PFSK-1 (cell line): ENCODE data around the gene LMLN.

Experiments used
- FOXP2 ChIP-seq: optimal IDR thresholded peaks from 2 replicates; pipeline ENCODE3; 2011; ENCODE audit warnings: borderline replicate concordance, control low read depth, inconsistent platforms; ENCODE audit not compliant: insufficient read depth; ENCODE audit errors: extremely low read length, extremely low read depth
- POLR2AphosphoS5 ChIP-seq: IDR thresholded peaks from 2 replicates; pipeline ENCODE4 v1.6.1; 2012; ENCODE audit warnings: low read depth, mild to moderate bottlenecking, control low read depth, low read length, moderate library complexity
- REST ChIP-seq, 2 experiments: IDR thresholded peaks; 2 replicates each; pipeline versions ENCODE4 v1.6.1 to v1.8.0; 2011 to 2012; ENCODE audit warnings: low read depth in 2 of 2, low read length in 2 of 2, control low read depth in 1 of 2, inconsistent platforms in 1 of 2, mild to moderate bottlenecking in 1 of 2, moderate library complexity in 1 of 2; ENCODE audit not compliant: insufficient read depth in 1 of 2
- SIN3A ChIP-seq: IDR thresholded peaks from 2 replicates; pipeline ENCODE4 v1.6.1; 2012; ENCODE audit warnings: mild to moderate bottlenecking, low read length, moderate library complexity, borderline replicate concordance; ENCODE audit not compliant: insufficient read depth
- TAF1 ChIP-seq: IDR thresholded peaks from 2 replicates; pipeline ENCODE4 v1.6.1; 2012; ENCODE audit warnings: low read length, control low read depth, borderline replicate concordance; ENCODE audit not compliant: insufficient read depth

Gene LMLN

DNA sequence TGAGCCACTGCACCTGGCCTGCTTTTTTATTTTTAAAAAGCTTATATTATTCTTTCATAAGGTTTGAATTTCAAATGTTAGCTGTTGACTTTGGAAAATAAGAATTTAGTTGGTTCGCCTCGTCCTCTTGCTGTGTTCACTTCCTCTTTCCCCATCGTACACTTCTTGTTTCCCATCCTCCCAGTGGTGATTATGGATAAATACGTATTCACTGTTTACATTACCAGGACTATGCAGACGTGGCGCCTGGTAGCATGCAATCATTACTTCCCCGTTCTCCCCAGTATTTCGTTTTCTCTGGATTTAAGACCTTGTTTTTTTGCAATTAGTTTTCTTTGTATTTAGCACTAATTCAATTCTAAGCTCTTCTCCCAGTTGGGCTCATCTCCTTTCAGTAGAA, 70.1 kb downstream of the LMLN start:
- TF ChIP-seq FOXP2 (no peak), TAF1 (no peak), SIN3A (no peak), POLR2AphosphoS5 (no peak), REST (IDR thresholded peaks at IDR 0.05; ENCODE audit: insufficient read depth in 1 of 2, low read depth in 2 of 2, low read length in 2 of 2) (no peak)

GRCh38 chr3:198030726-198031125, 70.7 kb downstream of the LMLN start:
- no peak for TF ChIP-seq POLR2AphosphoS5
- TF ChIP-seq SIN3A, result no peak
- TF ChIP-seq FOXP2, result no peak
- TF ChIP-seq TAF1, result no peak

GRCh38 chr3:198032039-198032936, 72.3 kb downstream of the LMLN start:
- TF ChIP-seq POLR2AphosphoS5 (no peak), FOXP2 (no peak), SIN3A (no peak), TAF1 (no peak), REST (IDR thresholded peaks at IDR 0.05; ENCODE audit: insufficient read depth in 1 of 2, low read depth in 2 of 2, low read length in 2 of 2) (no peak)

DNA sequence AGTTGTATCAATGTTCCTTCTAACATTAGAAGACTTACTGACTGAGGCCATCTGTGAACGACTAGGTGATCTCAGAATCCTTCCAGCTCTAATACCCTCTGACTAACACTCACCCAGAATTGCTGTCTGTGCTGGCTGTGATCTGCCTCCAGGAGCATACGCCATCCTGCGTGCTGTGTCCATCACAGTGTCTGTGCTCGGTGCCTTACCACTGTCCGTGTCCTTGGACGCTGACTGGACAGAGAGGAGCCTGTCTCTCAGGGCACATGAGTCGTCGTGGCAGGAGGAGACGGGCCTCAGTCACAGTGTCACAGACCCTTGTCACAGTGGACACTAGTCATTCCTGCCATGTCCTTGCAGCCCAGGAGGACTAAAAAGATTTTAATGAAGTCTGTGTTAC, 83.1 kb downstream of the LMLN start:
- TF ChIP-seq FOXP2, result no peak

- no peak for TF ChIP-seq TAF1
- TF ChIP-seq SIN3A, result no peak
- TF ChIP-seq REST (IDR thresholded peaks at IDR 0.05; ENCODE audit: insufficient read depth in 1 of 2, low read depth in 2 of 2, low read length in 2 of 2), result no peak
- no peak for TF ChIP-seq POLR2AphosphoS5
- no peak for TF ChIP-seq FOXP2
Measured at GRCh38 chr3:198046120-198046857, 86.3 kb downstream of the LMLN start.
